ENCODE results near the gene PLAAT3. TPM values are rescaled to one million over a fixed set of nuclear protein-coding genes. Genes with fewer than 3 reads are reported as not detected.
A peak's percentile ranks its signal among the peaks of the same experiment; 100 is the strongest.

Gene PLAAT3
- total and polyA plus RNA-seq, 7 donors, result 50.0 to 115 (median 82.3) TPM

- H3K4me1 ChIP-seq, result no peaks in the 10 kb centered on the region
- no peaks in the 10 kb centered on the region for H3K27me3 ChIP-seq (ENCODE audit: insufficient read depth in 3 of 3, low read length in 2 of 3)
- H3K9me3 ChIP-seq, result no peaks in the 10 kb centered on the region
- DNase-seq (no peak), ATAC-seq (peak in 2 of 4 donors; percentile 35 to 50)
- H3K27ac ChIP-seq, result no peak overlapping the region
- intact Hi-C loops (cut with DNase I), result no loop called here
- H3K36me3 ChIP-seq (ENCODE audit: insufficient read depth in 1 of 2, low read depth in 1 of 2), result no peaks in the 10 kb centered on the region
- WGBS, 3 donors, result 63 to 78% (median 73%) methylated on average over 7 of the region's 7 CpGs
- no peak overlapping the region for H3K4me3 ChIP-seq
- TF ChIP-seq CTCF (IDR thresholded peaks at IDR 0.05), result no peak
Observed at GRCh38 chr11:63560506-63561180, 53.6 kb downstream of the PLAAT3 start.

- Histone ChIP-seq H3K4me1 (no peaks in the 10 kb centered on the region), H3K27me3 (ENCODE audit: insufficient read depth in 3 of 3, low read length in 2 of 3) (no peaks in the 10 kb centered on the region), H3K9me3 (no peaks in the 10 kb centered on the region), H3K27ac (no peak overlapping the region), H3K36me3 (ENCODE audit: insufficient read depth in 1 of 2, low read depth in 1 of 2) (no peaks in the 10 kb centered on the region), H3K4me3 (no peak overlapping the region)
- DNase-seq, result no peak
- 93 to 98% (median 94%) methylated on average over 7 of the region's 7 CpGs for WGBS, 3 donors
- TF ChIP-seq CTCF (IDR thresholded peaks at IDR 0.05), result no peak
- ATAC-seq, result no peak
- intact Hi-C loops (cut with DNase I), result no loop called here
Observed at GRCh38 chr11:63558459-63559157, 55.6 kb downstream of the PLAAT3 start.

- TF ChIP-seq CTCF (IDR thresholded peaks at IDR 0.05), result no peak
- no peaks in the 10 kb centered on the region for H3K4me1 ChIP-seq
Observed at GRCh38 chr11:63557570-63557969, 56.7 kb downstream of the PLAAT3 start.

GRCh38 chr11:63556404-63557013 is 57.7 kb downstream of the PLAAT3 start:
- DNase-seq (no peak), ATAC-seq (no peak)
- no peak for TF ChIP-seq CTCF (IDR thresholded peaks at IDR 0.05)
- Histone ChIP-seq H3K27me3 (ENCODE audit: insufficient read depth in 3 of 3, low read length in 2 of 3) (no peaks in the 10 kb centered on the region), H3K4me1 (no peaks in the 10 kb centered on the region), H3K4me3 (no peak overlapping the region), H3K27ac (no peak overlapping the region), H3K36me3 (ENCODE audit: insufficient read depth in 1 of 2, low read depth in 1 of 2) (no peaks in the 10 kb centered on the region), H3K9me3 (no peaks in the 10 kb centered on the region)
- WGBS, 3 donors, result 76 to 81% (median 81%) methylated on average over 7 of the region's 7 CpGs
- intact Hi-C loops (cut with DNase I), result no loop called here

More at GRCh38 chr11:63557570-63557969, 56.7 kb downstream of the PLAAT3 start:
- Histone ChIP-seq H3K27me3 (ENCODE audit: insufficient read depth in 3 of 3, low read length in 2 of 3) (no peaks in the 10 kb centered on the region), H3K27ac (no peak overlapping the region), H3K4me3 (no peak overlapping the region), H3K36me3 (ENCODE audit: insufficient read depth in 1 of 2, low read depth in 1 of 2) (no peaks in the 10 kb centered on the region), H3K9me3 (no peaks in the 10 kb centered on the region)
- WGBS, 3 donors, result 79 to 88% (median 84%) methylated on average over 7 of the region's 7 CpGs
- intact Hi-C loops (cut with DNase I), result no loop called here
- DNase-seq (no peak), ATAC-seq (no peak)

Data from psoas muscle (tissue), 8 donors.